HepG2 (cell line): ENCODE measurements around the gene FEM1B. TPM values are rescaled to one million over a fixed set of nuclear protein-coding genes. Genes with fewer than 3 reads are reported as not detected.

Source experiments
- CEBPB ChIP-seq: IDR thresholded peaks from 2 replicates; pipeline ENCODE4 v1.6.1; 2011; ENCODE audit warnings: low read depth, low read length, improper control_type of control experiment, borderline replicate concordance
- EED ChIP-seq: sonication (generic); formaldehyde crosslinking; IDR thresholded peaks from 2 replicates; pipeline ENCODE4 v1.5.0; 2020; ENCODE audit warnings: mild to moderate bottlenecking, missing genetic modification reagents
- ELF3 ChIP-seq: IDR thresholded peaks from 2 replicates; pipeline ENCODE4 v1.6.1; 2016; ENCODE audit warnings: missing genetic modification reagents, missing compliant biosample characterization
- GTF2F1 ChIP-seq: fragments of 150-350 bp; IDR thresholded peaks from 2 replicates; pipeline ENCODE4 v1.6.1; 2014; ENCODE audit warnings: low read length
- KMT2B ChIP-seq: IDR thresholded peaks from 2 replicates; pipeline ENCODE4 v1.6.1; 2016; ENCODE audit warnings: missing genetic modification reagents, missing compliant biosample characterization
- NFIB ChIP-seq: sonication (generic); formaldehyde crosslinking; IDR thresholded peaks from 2 replicates; pipeline ENCODE4 v1.9.0; 2021; ENCODE audit warnings: missing genetic modification reagents, mild to moderate bottlenecking, borderline replicate concordance
- RAD51 ChIP-seq: fragments of 450-650 bp; IDR thresholded peaks from 2 replicates; pipeline ENCODE4 v1.6.1; 2016; ENCODE audit warnings: borderline replicate concordance
- RXRA ChIP-seq: sonication (generic); formaldehyde crosslinking; IDR thresholded peaks from 2 replicates; pipeline ENCODE4 v1.5.1; 2020; ENCODE audit warnings: missing genetic modification reagents
- STAT5B ChIP-seq: sonication (generic); formaldehyde crosslinking; IDR thresholded peaks from 2 replicates; pipeline ENCODE4 v1.4.0; 2020; ENCODE audit warnings: missing genetic modification reagents
- SUZ12 ChIP-seq: fragments of 150-350 bp; IDR thresholded peaks from 2 replicates; pipeline ENCODE4 v1.6.1; 2014; ENCODE audit warnings: low read depth, low read length
- TBL1XR1 ChIP-seq: fragments of 150-350 bp; IDR thresholded peaks from 2 replicates; pipeline ENCODE4 v1.6.1; 2014; ENCODE audit warnings: borderline replicate concordance, low read length; ENCODE audit not compliant: partially characterized antibody
- ZNF354B ChIP-seq: sonication (generic); formaldehyde crosslinking; IDR thresholded peaks from 2 replicates; pipeline ENCODE4 v1.8.0; 2022; ENCODE audit warnings: mild to moderate bottlenecking, missing genetic modification reagents
- ZNF644 ChIP-seq: IDR thresholded peaks from 2 replicates; pipeline ENCODE4 v1.6.1; 2016; ENCODE audit warnings: low read depth
- polyA plus RNA-seq, 8 experiments: library from polyadenylated mRNA; depleted of rRNA in 3 of 8; stranded (reverse) in 7 of 8; unstranded in 1 of 8; fragments of >200 nt; fragmentation: Illumina TruSeq in 4 of 8; extraction: Trizol in 4 of 8; gene quantifications; 2 replicates each; pipeline versions ENCODE4 v1.2.1 to v1.2.3, GENCODE V29; 2011 to 2016; ENCODE audit warnings: low read depth in 4 of 8, missing spikeins in 1 of 8, mixed read lengths in 1 of 8; ENCODE audit not compliant: insufficient read depth in 1 of 8
- total RNA-seq, 5 experiments: library from RNA; depleted of rRNA; stranded (reverse); fragments of >200 nt; fragmentation: Illumina TruSeq; extraction: Trizol; gene quantifications; 2 replicates each; pipeline ENCODE4 v1.2.3, GENCODE V29; 2016; ENCODE audit warnings: low read depth in 1 of 5
- TF ChIP-seq, protein P1 (sequence below): IDR thresholded peaks from 2 replicates; pipeline ENCODE4 v1.6.1; 2016
- TF ChIP-seq, protein P2 (sequence below): sonication (generic); formaldehyde crosslinking; IDR thresholded peaks from 2 replicates; pipeline ENCODE4 v1.5.0; 2020; ENCODE audit warnings: missing genetic modification reagents
- TF ChIP-seq, protein P3 (sequence below): sonication (generic); formaldehyde crosslinking; conservative IDR thresholded peaks from 2 replicates; pipeline ENCODE4 v1.4.0; 2020; ENCODE audit warnings: mild to moderate bottlenecking, missing genetic modification reagents, moderate library complexity
- TF ChIP-seq, protein P4 (sequence below): sonication (generic); formaldehyde crosslinking; conservative IDR thresholded peaks from 2 replicates; pipeline ENCODE4 v1.8.1; 2023; ENCODE audit warnings: missing genetic modification reagents
- TF ChIP-seq, protein P5 (sequence below): sonication (generic); formaldehyde crosslinking; IDR thresholded peaks from 2 replicates; pipeline ENCODE4 v1.4.0; 2020; ENCODE audit warnings: missing genetic modification reagents
- TF ChIP-seq, protein P6 (sequence below): sonication (generic); formaldehyde crosslinking; IDR thresholded peaks from 2 replicates; pipeline ENCODE4 v1.4.0; 2020; ENCODE audit warnings: missing genetic modification reagents, borderline replicate concordance

The FEM1B gene
- total and polyA plus RNA-seq, 2 of the 13 experiments (the other 11 are each of a cell fraction or from before 2014, with no cell fraction given), result 38.1 to 40.0 TPM

DNA sequence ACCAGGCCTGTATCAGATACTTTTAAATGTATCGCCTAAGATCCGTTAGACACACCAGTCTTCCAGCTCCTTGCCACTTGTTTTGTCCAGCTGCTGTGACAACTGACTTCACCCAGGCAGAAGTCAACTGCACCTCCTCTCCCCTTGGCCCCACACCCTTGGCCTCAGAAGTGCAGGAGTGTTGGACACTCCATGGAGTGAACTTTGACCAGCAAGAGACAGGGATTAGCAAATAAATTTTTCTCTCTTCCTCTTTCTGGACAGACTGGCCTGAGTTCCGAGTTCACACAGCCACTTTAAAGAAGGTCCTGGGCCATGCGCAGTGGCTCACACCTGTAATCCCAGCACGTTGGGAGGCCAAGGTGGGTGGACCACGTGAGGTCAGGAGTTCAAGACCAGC, 45.1 kb upstream of the FEM1B start (continued):
- TF ChIP-seq, protein P1, sequence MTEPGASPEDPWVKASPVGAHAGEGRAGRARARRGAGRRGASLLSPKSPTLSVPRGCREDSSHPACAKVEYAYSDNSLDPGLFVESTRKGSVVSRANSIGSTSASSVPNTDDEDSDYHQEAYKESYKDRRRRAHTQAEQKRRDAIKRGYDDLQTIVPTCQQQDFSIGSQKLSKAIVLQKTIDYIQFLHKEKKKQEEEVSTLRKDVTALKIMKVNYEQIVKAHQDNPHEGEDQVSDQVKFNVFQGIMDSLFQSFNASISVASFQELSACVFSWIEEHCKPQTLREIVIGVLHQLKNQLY (CRISPR knock-in tag), result no peak
- no peak for TF ChIP-seq STAT5B
- TF ChIP-seq, protein P2, sequence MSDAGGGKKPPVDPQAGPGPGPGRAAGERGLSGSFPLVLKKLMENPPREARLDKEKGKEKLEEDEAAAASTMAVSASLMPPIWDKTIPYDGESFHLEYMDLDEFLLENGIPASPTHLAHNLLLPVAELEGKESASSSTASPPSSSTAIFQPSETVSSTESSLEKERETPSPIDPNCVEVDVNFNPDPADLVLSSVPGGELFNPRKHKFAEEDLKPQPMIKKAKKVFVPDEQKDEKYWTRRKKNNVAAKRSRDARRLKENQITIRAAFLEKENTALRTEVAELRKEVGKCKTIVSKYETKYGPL (CRISPR knock-in tag), result no peak
- peak; percentile 75; the same call in 1 of the 2 replicates for TF ChIP-seq ZNF644 (CRISPR knock-in tag)
- TF ChIP-seq, protein P3, sequence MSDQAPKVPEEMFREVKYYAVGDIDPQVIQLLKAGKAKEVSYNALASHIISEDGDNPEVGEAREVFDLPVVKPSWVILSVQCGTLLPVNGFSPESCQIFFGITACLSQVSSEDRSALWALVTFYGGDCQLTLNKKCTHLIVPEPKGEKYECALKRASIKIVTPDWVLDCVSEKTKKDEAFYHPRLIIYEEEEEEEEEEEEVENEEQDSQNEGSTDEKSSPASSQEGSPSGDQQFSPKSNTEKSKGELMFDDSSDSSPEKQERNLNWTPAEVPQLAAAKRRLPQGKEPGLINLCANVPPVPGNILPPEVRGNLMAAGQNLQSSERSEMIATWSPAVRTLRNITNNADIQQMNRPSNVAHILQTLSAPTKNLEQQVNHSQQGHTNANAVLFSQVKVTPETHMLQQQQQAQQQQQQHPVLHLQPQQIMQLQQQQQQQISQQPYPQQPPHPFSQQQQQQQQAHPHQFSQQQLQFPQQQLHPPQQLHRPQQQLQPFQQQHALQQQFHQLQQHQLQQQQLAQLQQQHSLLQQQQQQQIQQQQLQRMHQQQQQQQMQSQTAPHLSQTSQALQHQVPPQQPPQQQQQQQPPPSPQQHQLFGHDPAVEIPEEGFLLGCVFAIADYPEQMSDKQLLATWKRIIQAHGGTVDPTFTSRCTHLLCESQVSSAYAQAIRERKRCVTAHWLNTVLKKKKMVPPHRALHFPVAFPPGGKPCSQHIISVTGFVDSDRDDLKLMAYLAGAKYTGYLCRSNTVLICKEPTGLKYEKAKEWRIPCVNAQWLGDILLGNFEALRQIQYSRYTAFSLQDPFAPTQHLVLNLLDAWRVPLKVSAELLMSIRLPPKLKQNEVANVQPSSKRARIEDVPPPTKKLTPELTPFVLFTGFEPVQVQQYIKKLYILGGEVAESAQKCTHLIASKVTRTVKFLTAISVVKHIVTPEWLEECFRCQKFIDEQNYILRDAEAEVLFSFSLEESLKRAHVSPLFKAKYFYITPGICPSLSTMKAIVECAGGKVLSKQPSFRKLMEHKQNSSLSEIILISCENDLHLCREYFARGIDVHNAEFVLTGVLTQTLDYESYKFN, result peak; percentile 55
- TF ChIP-seq RXRA (CRISPR knock-in tag), result peak; percentile 49; the same call in 1 of the 2 replicates
- TF ChIP-seq NFIB, result no peak
- no peak for TF ChIP-seq RAD51
- no peak for TF ChIP-seq GTF2F1
- TF ChIP-seq TBL1XR1, result no peak
- TF ChIP-seq, protein P4, sequence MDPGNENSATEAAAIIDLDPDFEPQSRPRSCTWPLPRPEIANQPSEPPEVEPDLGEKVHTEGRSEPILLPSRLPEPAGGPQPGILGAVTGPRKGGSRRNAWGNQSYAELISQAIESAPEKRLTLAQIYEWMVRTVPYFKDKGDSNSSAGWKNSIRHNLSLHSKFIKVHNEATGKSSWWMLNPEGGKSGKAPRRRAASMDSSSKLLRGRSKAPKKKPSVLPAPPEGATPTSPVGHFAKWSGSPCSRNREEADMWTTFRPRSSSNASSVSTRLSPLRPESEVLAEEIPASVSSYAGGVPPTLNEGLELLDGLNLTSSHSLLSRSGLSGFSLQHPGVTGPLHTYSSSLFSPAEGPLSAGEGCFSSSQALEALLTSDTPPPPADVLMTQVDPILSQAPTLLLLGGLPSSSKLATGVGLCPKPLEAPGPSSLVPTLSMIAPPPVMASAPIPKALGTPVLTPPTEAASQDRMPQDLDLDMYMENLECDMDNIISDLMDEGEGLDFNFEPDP (CRISPR knock-in tag), result no peak
- no peak for TF ChIP-seq ZNF354B
- TF ChIP-seq KMT2B (CRISPR knock-in tag), result no peak
- TF ChIP-seq, protein P5, sequence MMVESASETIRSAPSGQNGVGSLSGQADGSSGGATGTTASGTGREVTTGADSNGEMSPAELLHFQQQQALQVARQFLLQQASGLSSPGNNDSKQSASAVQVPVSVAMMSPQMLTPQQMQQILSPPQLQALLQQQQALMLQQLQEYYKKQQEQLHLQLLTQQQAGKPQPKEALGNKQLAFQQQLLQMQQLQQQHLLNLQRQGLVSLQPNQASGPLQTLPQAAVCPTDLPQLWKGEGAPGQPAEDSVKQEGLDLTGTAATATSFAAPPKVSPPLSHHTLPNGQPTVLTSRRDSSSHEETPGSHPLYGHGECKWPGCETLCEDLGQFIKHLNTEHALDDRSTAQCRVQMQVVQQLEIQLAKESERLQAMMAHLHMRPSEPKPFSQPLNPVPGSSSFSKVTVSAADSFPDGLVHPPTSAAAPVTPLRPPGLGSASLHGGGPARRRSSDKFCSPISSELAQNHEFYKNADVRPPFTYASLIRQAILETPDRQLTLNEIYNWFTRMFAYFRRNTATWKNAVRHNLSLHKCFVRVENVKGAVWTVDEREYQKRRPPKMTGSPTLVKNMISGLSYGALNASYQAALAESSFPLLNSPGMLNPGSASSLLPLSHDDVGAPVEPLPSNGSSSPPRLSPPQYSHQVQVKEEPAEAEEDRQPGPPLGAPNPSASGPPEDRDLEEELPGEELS (CRISPR knock-in tag), result no peak
- no peak for TF ChIP-seq CEBPB
- TF ChIP-seq SUZ12, result no peak
- TF ChIP-seq EED (CRISPR knock-in tag), result no peak
- TF ChIP-seq ELF3 (CRISPR knock-in tag), result peak; percentile 57; the same call in 1 of the 2 replicates
- TF ChIP-seq, protein P6, sequence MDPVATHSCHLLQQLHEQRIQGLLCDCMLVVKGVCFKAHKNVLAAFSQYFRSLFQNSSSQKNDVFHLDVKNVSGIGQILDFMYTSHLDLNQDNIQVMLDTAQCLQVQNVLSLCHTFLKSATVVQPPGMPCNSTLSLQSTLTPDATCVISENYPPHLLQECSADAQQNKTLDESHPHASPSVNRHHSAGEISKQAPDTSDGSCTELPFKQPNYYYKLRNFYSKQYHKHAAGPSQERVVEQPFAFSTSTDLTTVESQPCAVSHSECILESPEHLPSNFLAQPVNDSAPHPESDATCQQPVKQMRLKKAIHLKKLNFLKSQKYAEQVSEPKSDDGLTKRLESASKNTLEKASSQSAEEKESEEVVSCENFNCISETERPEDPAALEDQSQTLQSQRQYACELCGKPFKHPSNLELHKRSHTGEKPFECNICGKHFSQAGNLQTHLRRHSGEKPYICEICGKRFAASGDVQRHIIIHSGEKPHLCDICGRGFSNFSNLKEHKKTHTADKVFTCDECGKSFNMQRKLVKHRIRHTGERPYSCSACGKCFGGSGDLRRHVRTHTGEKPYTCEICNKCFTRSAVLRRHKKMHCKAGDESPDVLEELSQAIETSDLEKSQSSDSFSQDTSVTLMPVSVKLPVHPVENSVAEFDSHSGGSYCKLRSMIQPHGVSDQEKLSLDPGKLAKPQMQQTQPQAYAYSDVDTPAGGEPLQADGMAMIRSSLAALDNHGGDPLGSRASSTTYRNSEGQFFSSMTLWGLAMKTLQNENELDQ, result no peak
